IMR-90 (cell line): ENCODE data around the gene ATF7IP. TPM values are rescaled to one million over a fixed set of nuclear protein-coding genes. Genes with fewer than 3 reads are reported as not detected.

Experiments used
- ATAC-seq: fragments of 200-7000 bp; cut with Tn5 transposase; 2 replicates; pipeline ENCODE4 v1.9.1; 2020; ENCODE audit warnings: low read depth, mild to moderate bottlenecking, moderate library complexity
- BruUV-seq: library from RNA; stranded (reverse); fragments of 400-500 nt; replicated peaks from 2 replicates; lab custom pipeline; 2021; lab: Mats Ljungman, UMichigan
- CTCF ChIA-PET: fragments of 300-600 bp; formaldehyde crosslinking; extraction: SDS; loops from one replicate; lab custom pipeline; 2021; ENCODE audit warnings: antibody characterized with exemption; lab: Yijun Ruan, JAX
- POLR2A ChIA-PET: fragments of 300-600 bp; sonication (Branson Sonifier 250); formaldehyde crosslinking; loops from one replicate; lab custom pipeline; 2022; ENCODE audit warnings: antibody characterized with exemption; ENCODE audit not compliant: unreplicated experiment; lab: Charles Lee
- DNase-seq: peaks from one replicate; pipeline ENCODE4 v3.0.0; 2013
- H2AFZ ChIP-seq: replicated peaks from 2 replicates; pipeline ENCODE3; 2013; ENCODE audit warnings: low read length, mild to moderate bottlenecking; ENCODE audit not compliant: poor library complexity
- H2AK5ac ChIP-seq: 2 replicates; pipeline ENCODE4 v1.6.1; 2013; ENCODE audit warnings: low read depth, low read length, inconsistent platforms
- H2AK9ac ChIP-seq: replicated peaks from 2 replicates; pipeline ENCODE3; 2013; ENCODE audit warnings: mild to moderate bottlenecking, low read depth, low read length, moderate library complexity; ENCODE audit not compliant: poor library complexity
- H2BK120ac ChIP-seq: 2 replicates; pipeline ENCODE4 v1.6.1; 2013; ENCODE audit warnings: low read depth, low read length, inconsistent platforms
- H2BK15ac ChIP-seq: 3 replicates; pipeline ENCODE4 v1.6.1; 2013; ENCODE audit warnings: low read depth, low read length, inconsistent platforms
- H2BK20ac ChIP-seq: 2 replicates; pipeline ENCODE4 v1.6.1; 2013; ENCODE audit warnings: low read depth, mild to moderate bottlenecking, inconsistent platforms, low read length, moderate library complexity
- H2BK5ac ChIP-seq: 2 replicates; pipeline ENCODE4 v1.6.1; 2013; ENCODE audit warnings: mild to moderate bottlenecking, low read depth, low read length, inconsistent platforms; ENCODE audit not compliant: poor library complexity, severe bottlenecking
- H3K14ac ChIP-seq: replicated peaks from 2 replicates; pipeline ENCODE4 v1.6.1; 2013; ENCODE audit warnings: low read depth, low read length, inconsistent platforms
- H3K18ac ChIP-seq: 2 replicates; pipeline ENCODE4 v1.6.1; 2013; ENCODE audit warnings: low read depth, low read length, control low read depth
- H3K23ac ChIP-seq: 2 replicates; pipeline ENCODE4 v1.6.1; 2013; ENCODE audit warnings: low read depth, low read length, inconsistent platforms
- H3K27ac ChIP-seq: 2 replicates; pipeline ENCODE4 v1.5.1; 2013; ENCODE audit warnings: mild to moderate bottlenecking, control low read depth, low read length; ENCODE audit not compliant: insufficient read depth
- H3K27me3 ChIP-seq: 2 replicates; pipeline ENCODE4 v1.6.1; 2013; ENCODE audit warnings: low read length; ENCODE audit not compliant: control insufficient read depth, insufficient read depth
- H3K36me3 ChIP-seq: 2 replicates; pipeline ENCODE4 v1.6.1; 2013; ENCODE audit warnings: low read length, mixed read lengths; ENCODE audit not compliant: control insufficient read depth, insufficient read depth
- H3K4ac ChIP-seq: 2 replicates; pipeline ENCODE4 v1.6.1; 2013; ENCODE audit warnings: low read depth, low read length, inconsistent platforms
- H3K4me1 ChIP-seq: 2 replicates; pipeline ENCODE4 v1.6.1; 2013; ENCODE audit warnings: low read length, mixed read lengths; ENCODE audit not compliant: control insufficient read depth, insufficient read depth
- H3K4me2 ChIP-seq: 2 replicates; pipeline ENCODE4 v1.6.1; 2013; ENCODE audit warnings: low read depth, mild to moderate bottlenecking, control low read depth, low read length, moderate library complexity
- H3K4me3 ChIP-seq: 2 replicates; pipeline ENCODE4 v1.5.1; 2013; ENCODE audit warnings: low read depth, mild to moderate bottlenecking, control low read depth, low read length, moderate library complexity; ENCODE audit not compliant: insufficient read depth
- H3K56ac ChIP-seq: 2 replicates; pipeline ENCODE4 v1.6.1; 2013; ENCODE audit warnings: low read length, inconsistent platforms; ENCODE audit not compliant: insufficient read depth; ENCODE audit errors: extremely low read depth
- H3K79me1 ChIP-seq, 2 experiments: 2 replicates each; pipeline ENCODE4 v1.6.1; 2013; ENCODE audit warnings: low read length in 2 of 2, inconsistent platforms in 1 of 2, low read depth in 1 of 2
- H3K9ac ChIP-seq: 2 replicates; pipeline ENCODE4 v1.6.1; 2013; ENCODE audit warnings: low read depth, low read length, control low read depth
- H3K9me1 ChIP-seq: 2 replicates; pipeline ENCODE4 v1.6.1; 2013; ENCODE audit warnings: low read length, inconsistent platforms; ENCODE audit not compliant: insufficient read depth
- H3K9me3 ChIP-seq: 2 replicates; pipeline ENCODE4 v1.6.1; 2013; ENCODE audit warnings: low read length; ENCODE audit not compliant: control insufficient read depth, insufficient read depth
- H4K20me1 ChIP-seq: 2 replicates; pipeline ENCODE4 v1.6.1; 2013; ENCODE audit warnings: low read length, inconsistent platforms; ENCODE audit not compliant: insufficient read depth
- H4K5ac ChIP-seq: 2 replicates; pipeline ENCODE4 v1.6.1; 2013; ENCODE audit warnings: mild to moderate bottlenecking, low read depth, low read length, control low read depth
- H4K8ac ChIP-seq, 2 experiments: 2 replicates each; pipeline ENCODE4 v1.6.1; 2013; ENCODE audit warnings: low read depth in 2 of 2, low read length in 2 of 2, control low read depth in 1 of 2, inconsistent platforms in 1 of 2
- H4K91ac ChIP-seq: 2 replicates; pipeline ENCODE4 v1.6.1; 2013; ENCODE audit warnings: low read depth, low read length, inconsistent platforms; ENCODE audit not compliant: insufficient read depth
- NFE2L2 ChIP-seq: fragments of 150-350 bp; IDR thresholded peaks from 2 replicates; pipeline ENCODE4 v1.6.1; 2016; ENCODE audit warnings: low read depth, mild to moderate bottlenecking, low read length
- RFX5 ChIP-seq: IDR thresholded peaks from 2 replicates; pipeline ENCODE4 v1.8.0; 2012; ENCODE audit warnings: low read depth, mild to moderate bottlenecking, low read length, moderate library complexity
- WGBS, 2 experiments: methylation state at CpG; one replicate each; pipeline versions ENCODE4 v1.1.5 to v1.1.7; 2013; ENCODE audit warnings: missing lambda C conversion rate in 2 of 2; ENCODE audit not compliant: insufficient read length in 1 of 2; ENCODE audit errors: extremely low coverage in 2 of 2; 5-methylcytosine and 5-hydroxymethylcytosine counted together
- dilution Hi-C: fragments of 300-500 bp; cut with HindIII; formaldehyde crosslinking; loops from one replicate; pipeline ENCODE4 v1.14.3; 2018; ENCODE audit warnings: low sequenced_read_pairs; ENCODE audit not compliant: unreplicated experiment
- in situ Hi-C: fragments of 300-500 bp; cut with MboI; formaldehyde crosslinking; loops from 3 replicates; pipeline ENCODE4 v1.14.3; 2019; ENCODE audit warnings: low sequenced_read_pairs, inconsistent platforms, mixed read lengths
- intact Hi-C: fragments of 100-400 bp; cut with micrococcal nuclease; formaldehyde crosslinking; loops from 2 replicates; pipeline ENCODE4 v1.10.0; 2022
- polyA plus RNA-seq, 3 experiments: library from polyadenylated mRNA; depleted of rRNA; stranded (reverse); fragments of >200 nt; gene quantifications; 2 replicates each; pipeline ENCODE4 v1.2.3, GENCODE V29; 2012; ENCODE audit warnings: low replicate concordance in 1 of 3
- total RNA-seq: library from RNA; depleted of rRNA; stranded (reverse); fragments of >200 nt; gene quantifications from 2 replicates; pipeline ENCODE4 v1.2.3, GENCODE V29; 2012

ATF7IP gene
- total and polyA plus RNA-seq, 2 of the 4 experiments (the other 2 are of a cell fraction) = 9.4 to 22.8 TPM

DNA sequence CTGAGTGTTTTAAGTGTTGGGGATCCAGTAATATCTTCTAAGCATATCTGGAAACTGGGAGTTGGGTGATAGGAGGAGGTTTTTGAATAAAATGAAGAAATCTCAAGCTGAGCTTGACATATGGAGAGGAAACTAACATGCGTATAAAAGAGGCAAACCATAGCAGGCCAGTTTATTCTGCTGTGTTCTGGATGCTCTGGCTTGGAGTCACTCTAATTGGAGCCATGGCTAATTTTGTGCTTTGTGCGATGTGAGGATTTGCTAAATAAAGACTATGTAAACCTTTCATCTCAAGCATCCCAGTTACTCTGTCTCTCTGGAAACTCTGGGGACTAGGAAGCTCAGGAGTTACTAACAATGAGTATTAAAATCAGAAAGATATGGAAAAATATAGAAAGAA lies 66.5 kb downstream of the ATF7IP start:
- Histone ChIP-seq H3K18ac (no peak overlapping the region), H4K20me1 (no peaks in the 10 kb centered on the region; the same call in 1 of the 2 replicates), H3K9me3 (no peaks in the 10 kb centered on the region), H4K8ac (no peak overlapping the region), H3K56ac (no peak overlapping the region), H2AFZ (no peak overlapping the region), H3K27me3 (no peaks in the 10 kb centered on the region), H4K91ac (no peak overlapping the region), H3K9ac (no peak overlapping the region), H2AK9ac (no peak overlapping the region), H2BK120ac (no peak overlapping the region), H3K4me1 (no peaks in the 10 kb centered on the region), H4K5ac (no peak overlapping the region), H2BK15ac (no peak overlapping the region), H2BK20ac (no peak overlapping the region), H3K4me3 (no peak overlapping the region), H3K79me1 (peaks cover 9 to 22% of the 10 kb centered on the region in 2 experiments; a peak in 3 of 4 replicates), H3K23ac (no peak overlapping the region), H3K36me3 (peaks cover 10% of the 10 kb centered on the region), H3K14ac (no peak overlapping the region), H2BK5ac (no peak overlapping the region), H3K9me1 (no peaks in the 10 kb centered on the region), H3K4ac (no peak overlapping the region), H2AK5ac (no peak overlapping the region), H3K4me2 (no peak overlapping the region), H3K27ac (no peak overlapping the region)
- BruUV-seq = no TSS peak
- no peak for DNase-seq
- CTCF ChIA-PET = no interaction called here
- no peak for ATAC-seq
- POLR2A ChIA-PET = no interaction called here
- dilution Hi-C loops (no loop called here), in situ Hi-C loops (no loop called here), intact Hi-C loops (no loop called here)
- WGBS, 2 experiments = no CpG with 5 or more reads among the region's 2 CpGs
- TF ChIP-seq NFE2L2 (no peak), RFX5 (no peak)
